ENCODE results near the gene LPCAT4.
"Not testable (repeated sequence)": the region's sequence is repeated elsewhere in the genome, so short reads cannot be mapped to it uniquely, and the experiment has no call there.

DNA sequence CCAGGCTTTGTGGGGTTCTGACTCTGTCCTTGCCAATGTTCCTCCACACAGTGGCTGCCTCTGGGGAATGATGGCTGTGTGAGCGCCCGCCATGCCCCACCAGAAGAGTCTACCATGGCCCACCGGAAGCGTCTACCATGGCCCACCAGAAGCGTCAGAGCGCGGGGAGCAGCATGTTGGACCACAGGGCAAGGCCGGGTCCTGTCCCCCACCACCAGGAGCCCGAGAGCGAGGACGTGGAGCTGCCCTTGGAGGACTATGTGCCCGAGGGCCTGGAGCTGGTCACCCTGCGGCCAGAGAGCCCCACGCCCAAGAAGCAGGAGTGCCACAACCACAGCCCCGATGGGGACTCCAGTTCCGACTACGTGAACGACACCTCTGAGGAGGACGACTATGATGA is 42.5 kb upstream of the LPCAT4 start:
- TF ChIP-seq, protein P1, sequence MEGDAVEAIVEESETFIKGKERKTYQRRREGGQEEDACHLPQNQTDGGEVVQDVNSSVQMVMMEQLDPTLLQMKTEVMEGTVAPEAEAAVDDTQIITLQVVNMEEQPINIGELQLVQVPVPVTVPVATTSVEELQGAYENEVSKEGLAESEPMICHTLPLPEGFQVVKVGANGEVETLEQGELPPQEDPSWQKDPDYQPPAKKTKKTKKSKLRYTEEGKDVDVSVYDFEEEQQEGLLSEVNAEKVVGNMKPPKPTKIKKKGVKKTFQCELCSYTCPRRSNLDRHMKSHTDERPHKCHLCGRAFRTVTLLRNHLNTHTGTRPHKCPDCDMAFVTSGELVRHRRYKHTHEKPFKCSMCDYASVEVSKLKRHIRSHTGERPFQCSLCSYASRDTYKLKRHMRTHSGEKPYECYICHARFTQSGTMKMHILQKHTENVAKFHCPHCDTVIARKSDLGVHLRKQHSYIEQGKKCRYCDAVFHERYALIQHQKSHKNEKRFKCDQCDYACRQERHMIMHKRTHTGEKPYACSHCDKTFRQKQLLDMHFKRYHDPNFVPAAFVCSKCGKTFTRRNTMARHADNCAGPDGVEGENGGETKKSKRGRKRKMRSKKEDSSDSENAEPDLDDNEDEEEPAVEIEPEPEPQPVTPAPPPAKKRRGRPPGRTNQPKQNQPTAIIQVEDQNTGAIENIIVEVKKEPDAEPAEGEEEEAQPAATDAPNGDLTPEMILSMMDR (IDR thresholded peaks at IDR 0.05), result not testable (repeated sequence)
- not testable (repeated sequence) for TF ChIP-seq POLR2A (IDR thresholded peaks at IDR 0.05; ENCODE audit: low read depth); POLR2AphosphoS5 (IDR thresholded peaks at IDR 0.05); EP300 (IDR thresholded peaks at IDR 0.05)
